HG03354 (cell line): ENCODE results near the gene CPLX1.
"Not testable (repeated sequence)": the region's sequence is repeated elsewhere in the genome, so short reads cannot be mapped to it uniquely, and the experiment has no call there.

ENCODE experiments used
- ATAC-seq: cut with Tn5 transposase; IDR thresholded peaks from one replicate; pipeline ENCODE4 v1.9.1; 2021; ENCODE audit warnings: mild to moderate bottlenecking; ENCODE audit not compliant: unreplicated experiment, poor library complexity, severe bottlenecking

CPLX1 gene

GRCh38 chr4:822361-823175 is 3.4 kb downstream of the CPLX1 start:
- no peak for ATAC-seq

- ATAC-seq = no peak
These were observed 4.3 kb downstream of the CPLX1 start for GRCh38 chr4:821631-822030.

- no peak for ATAC-seq
These were observed 4.7 kb downstream of the CPLX1 start for GRCh38 chr4:821181-821591.

- ATAC-seq = no peak
These were observed 5.4 kb downstream of the CPLX1 start for GRCh38 chr4:820230-821172.

GRCh38 chr4:819401-820229 is 6.3 kb downstream of the CPLX1 start:
- ATAC-seq = no peak

GRCh38 chr4:818106-818921 is 7.6 kb downstream of the CPLX1 start:
- no peak for ATAC-seq

GRCh38 chr4:815464-816146 is 10.3 kb downstream of the CPLX1 start:
- no peak for ATAC-seq

GRCh38 chr4:814312-814850 is 11.5 kb downstream of the CPLX1 start:
- no peak for ATAC-seq

GRCh38 chr4:813900-814299 is 12.0 kb downstream of the CPLX1 start:
- no peak for ATAC-seq

- ATAC-seq = no peak
These were observed 16.9 kb downstream of the CPLX1 start for GRCh38 chr4:808860-809570.

- ATAC-seq = no peak
These were observed 18.1 kb downstream of the CPLX1 start for GRCh38 chr4:807792-808191.

GRCh38 chr4:806979-807378 is 18.9 kb downstream of the CPLX1 start:
- not testable (repeated sequence) for ATAC-seq

- ATAC-seq = no peak
These were observed 21.1 kb downstream of the CPLX1 start for GRCh38 chr4:804804-805203.

GRCh38 chr4:803884-804283 is 22.0 kb downstream of the CPLX1 start:
- no peak for ATAC-seq

- ATAC-seq = no peak
These were observed 24.3 kb downstream of the CPLX1 start for GRCh38 chr4:801436-802124.

- ATAC-seq = no peak
These were observed 28.9 kb downstream of the CPLX1 start for GRCh38 chr4:797066-797465.

GRCh38 chr4:796206-796605 is 29.7 kb downstream of the CPLX1 start:
- ATAC-seq = no peak
